Suprapubic skin (tissue), 4 donors: ENCODE data around the gene GPSM1. TPM values are rescaled to one million over a fixed set of nuclear protein-coding genes. Genes with fewer than 3 reads are reported as not detected.

Source experiments
- DNase-seq, 2 donors: peaks; one replicate each; pipeline ENCODE4 v3.0.0-alpha.2; 2019; ENCODE audit warnings: low spot score in 2 of 2
- H3K27ac ChIP-seq: fragments of 200-600 bp; sonication (generic); one replicate; pipeline ENCODE4 v1.5.1; 2019
- H3K27me3 ChIP-seq: fragments of 200-600 bp; sonication (generic); one replicate; pipeline ENCODE4 v1.5.1; 2019
- H3K36me3 ChIP-seq: fragments of 200-600 bp; sonication (generic); one replicate; pipeline ENCODE4 v1.5.1; 2019
- H3K4me1 ChIP-seq: fragments of 200-600 bp; sonication (generic); one replicate; pipeline ENCODE4 v1.5.1; 2019
- H3K4me3 ChIP-seq: fragments of 200-600 bp; sonication (generic); one replicate; pipeline ENCODE4 v1.5.1; 2019; ENCODE audit warnings: mild to moderate bottlenecking
- H3K9me3 ChIP-seq: fragments of 200-600 bp; sonication (generic); one replicate; pipeline ENCODE4 v1.5.1; 2019
- CTCF ChIP-seq, 2 donors: fragments of 200-600 bp in 1 of 2; fragments of 450-650 bp in 1 of 2; sonication (generic) in 1 of 2; IDR thresholded peaks; one replicate each; pipeline ENCODE4 v1.5.1; 2016 to 2019; ENCODE audit warnings: antibody characterized with exemption in 2 of 2, mild to moderate bottlenecking in 1 of 2, moderate library complexity in 1 of 2
- EP300 ChIP-seq: sonication (generic); formaldehyde crosslinking; IDR thresholded peaks from one replicate; pipeline ENCODE4 v1.6.1; 2017; ENCODE audit warnings: antibody characterized with exemption
- POLR2A ChIP-seq, 2 donors: fragments of 450-650 bp; IDR thresholded peaks; one replicate each; pipeline ENCODE4 v1.6.1; 2017; ENCODE audit warnings: antibody characterized with exemption in 2 of 2, mild to moderate bottlenecking in 2 of 2, moderate library complexity in 2 of 2
- POLR2AphosphoS5 ChIP-seq, 3 donors: sonication (generic); formaldehyde crosslinking; IDR thresholded peaks; one replicate each; pipeline ENCODE4 v1.6.1; 2017; ENCODE audit warnings: antibody characterized with exemption in 3 of 3
- WGBS: methylation state at CpG from one replicate; pipeline ENCODE4 v1.1.5; 2018; 5-methylcytosine and 5-hydroxymethylcytosine counted together
- total RNA-seq, 4 donors: library from RNA; depleted of rRNA; stranded (reverse); fragments of >200 nt; gene quantifications; one replicate each; pipeline ENCODE4 v1.1.0, GENCODE V29; 2016

Gene GPSM1
- total RNA-seq, 4 donors from 2014 or later: 11.5 to 14.6 (median 13.7) TPM

DNA sequence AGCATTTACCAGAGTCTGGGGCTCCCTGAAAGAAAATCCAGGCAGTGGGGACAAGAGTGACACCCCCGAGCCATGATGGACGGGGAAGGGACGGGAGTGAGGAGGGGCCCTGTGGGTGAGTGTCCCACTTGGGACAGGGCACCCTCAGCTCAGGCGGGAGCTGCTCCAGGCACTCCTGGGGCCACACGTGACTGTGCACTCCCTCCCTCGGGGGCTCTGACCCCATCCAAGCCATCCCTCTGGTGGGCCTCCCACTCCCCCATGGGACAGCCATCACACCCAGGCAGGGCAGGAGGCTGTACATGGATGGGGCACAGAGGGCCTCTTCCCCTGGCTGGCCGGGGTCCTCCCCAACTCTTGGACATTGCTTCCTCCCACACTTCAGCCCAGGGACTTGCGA, 49.1 kb downstream of the GPSM1 start:
- Histone ChIP-seq H3K27me3 (no peaks in the 10 kb centered on the region), H3K36me3 (peaks cover 37% of the 10 kb centered on the region), H3K4me3 (no peak overlapping the region), H3K9me3 (no peaks in the 10 kb centered on the region), H3K4me1 (peaks cover 21% of the 10 kb centered on the region), H3K27ac (no peak overlapping the region)
- no peak for DNase-seq
- 69% methylated on average over 5 of the region's 8 CpGs for WGBS
- no peak for TF ChIP-seq CTCF (IDR thresholded peaks at IDR 0.05)
- TF ChIP-seq POLR2AphosphoS5 (IDR thresholded peaks at IDR 0.05): no peak
- no peak for TF ChIP-seq POLR2A (IDR thresholded peaks at IDR 0.05)
- TF ChIP-seq EP300: no peak

GRCh38 chr9:136377341-136378169, 50.2 kb downstream of the GPSM1 start:
- H3K4me3 ChIP-seq: no peak overlapping the region
- H3K4me1 ChIP-seq: peaks cover 14% of the 10 kb centered on the region
- DNase-seq: no peak
- 100% methylated on average over 1 of the region's 32 CpGs for WGBS
- no peak overlapping the region for H3K27ac ChIP-seq
- TF ChIP-seq POLR2AphosphoS5 (IDR thresholded peaks at IDR 0.05): no peak
- TF ChIP-seq EP300: no peak
- TF ChIP-seq POLR2A (IDR thresholded peaks at IDR 0.05): no peak
- no peak for TF ChIP-seq CTCF (IDR thresholded peaks at IDR 0.05)
- peaks cover 48% of the 10 kb centered on the region for H3K36me3 ChIP-seq
- no peaks in the 10 kb centered on the region for H3K27me3 ChIP-seq
- H3K9me3 ChIP-seq: no peaks in the 10 kb centered on the region

DNA sequence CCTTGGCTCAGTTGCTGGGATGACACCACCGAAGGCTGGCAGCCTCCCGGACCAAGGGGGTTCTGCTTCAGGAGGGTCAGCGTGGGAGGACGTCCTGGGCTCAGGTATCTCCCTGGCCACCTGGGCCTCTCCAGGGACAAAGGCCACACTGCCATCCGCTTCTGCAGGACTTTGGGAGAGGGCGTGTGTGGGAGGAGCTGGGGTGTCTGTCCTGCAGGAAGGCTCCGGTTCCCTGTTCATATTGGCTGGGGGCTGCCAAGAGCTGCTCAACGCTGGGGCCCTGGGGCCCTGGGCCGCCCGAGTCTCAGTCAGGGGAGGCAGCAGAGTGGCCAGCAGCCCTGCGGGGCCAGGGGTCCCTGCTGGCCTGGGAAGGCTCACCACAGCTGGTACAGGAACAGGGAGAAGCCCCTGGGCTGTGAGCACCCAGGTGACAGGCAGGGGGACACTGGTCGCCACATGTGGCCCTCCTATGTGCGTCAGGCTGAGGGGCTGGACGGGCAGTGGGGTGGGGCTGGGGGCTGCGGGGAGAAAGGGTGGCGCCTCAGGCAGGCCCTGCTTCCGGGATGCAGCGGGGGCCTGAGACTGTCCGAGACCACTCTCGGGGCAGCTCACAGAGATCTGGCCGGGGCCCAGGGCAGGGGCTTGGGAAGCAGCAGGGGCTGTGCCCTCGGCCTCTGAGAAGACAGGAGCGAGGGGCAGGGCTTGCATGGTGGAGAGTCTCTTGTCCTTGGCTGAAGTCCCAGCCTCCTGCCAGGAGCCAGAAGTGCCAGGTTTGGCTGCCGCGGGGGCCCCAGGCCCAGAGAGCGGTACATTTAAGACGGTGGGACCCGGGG, 51.0 kb downstream of the GPSM1 start:
- Histone ChIP-seq H3K27me3 (no peaks in the 10 kb centered on the region), H3K4me3 (no peak overlapping the region), H3K27ac (no peak overlapping the region), H3K4me1 (peaks cover 6% of the 10 kb centered on the region), H3K9me3 (no peaks in the 10 kb centered on the region), H3K36me3 (peaks cover 57% of the 10 kb centered on the region)
- WGBS: 83% methylated on average over 21 of the region's 28 CpGs
- no peak for DNase-seq
- TF ChIP-seq POLR2A (IDR thresholded peaks at IDR 0.05): no peak
- no peak for TF ChIP-seq EP300
- TF ChIP-seq POLR2AphosphoS5 (IDR thresholded peaks at IDR 0.05): no peak
- TF ChIP-seq CTCF (IDR thresholded peaks at IDR 0.05): no peak

- 92% methylated on average over 8 of the region's 18 CpGs for WGBS
- no peak for DNase-seq
- Histone ChIP-seq H3K4me1 (peaks cover under 1% of the 10 kb centered on the region), H3K36me3 (peaks cover 61% of the 10 kb centered on the region), H3K9me3 (no peaks in the 10 kb centered on the region), H3K27ac (no peak overlapping the region), H3K27me3 (no peaks in the 10 kb centered on the region), H3K4me3 (no peak overlapping the region)
- TF ChIP-seq POLR2A (IDR thresholded peaks at IDR 0.05) (no peak), POLR2AphosphoS5 (IDR thresholded peaks at IDR 0.05) (no peak), CTCF (IDR thresholded peaks at IDR 0.05) (no peak), EP300 (no peak)
These were observed 51.6 kb downstream of the GPSM1 start for GRCh38 chr9:136379003-136379287.

DNA sequence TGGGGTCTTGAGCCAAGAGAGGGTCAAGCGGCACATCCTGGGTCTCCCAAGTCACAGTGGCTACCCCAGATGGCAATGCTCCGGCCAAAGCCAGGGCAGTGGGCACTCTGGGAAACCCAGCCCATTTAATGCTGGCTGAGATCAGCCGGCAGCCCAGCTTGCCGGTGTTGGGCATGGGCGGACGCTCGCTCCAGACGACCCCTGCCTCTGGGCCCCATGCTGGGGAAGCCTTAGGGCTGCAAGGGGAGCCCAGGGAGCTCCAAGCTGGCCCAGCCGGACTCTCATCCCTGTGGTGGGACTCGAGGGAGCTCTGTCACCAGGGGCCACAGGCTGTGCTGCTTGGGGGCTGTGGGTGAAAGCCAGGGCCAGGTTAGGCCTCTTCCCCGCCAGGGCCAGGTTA, 52.1 kb downstream of the GPSM1 start:
- peaks cover 65% of the 10 kb centered on the region for H3K36me3 ChIP-seq

More for the DNA sequence above, 52.1 kb downstream of the GPSM1 start:
- no peak for TF ChIP-seq POLR2A (IDR thresholded peaks at IDR 0.05)
- no peak for TF ChIP-seq POLR2AphosphoS5 (IDR thresholded peaks at IDR 0.05)
- TF ChIP-seq CTCF (IDR thresholded peaks at IDR 0.05): no peak
- TF ChIP-seq EP300: no peak
- Histone ChIP-seq H3K4me3 (no peak overlapping the region), H3K27me3 (no peaks in the 10 kb centered on the region), H3K4me1 (no peaks in the 10 kb centered on the region), H3K27ac (no peak overlapping the region), H3K9me3 (no peaks in the 10 kb centered on the region)
- DNase-seq: no peak
- WGBS: 87% methylated on average over 3 of the region's 11 CpGs
